Activated CD4-positive, alpha-beta T cell treated with anti-CD3 and anti-CD28 coated beads for 4 hours (primary cell): Measurements from ENCODE around the gene ISLR2.

Source experiments
- DNase-seq, 2 donors: peaks; one replicate each; pipeline ENCODE4 v3.0.0-alpha.2; 2020

Gene ISLR2

DNA sequence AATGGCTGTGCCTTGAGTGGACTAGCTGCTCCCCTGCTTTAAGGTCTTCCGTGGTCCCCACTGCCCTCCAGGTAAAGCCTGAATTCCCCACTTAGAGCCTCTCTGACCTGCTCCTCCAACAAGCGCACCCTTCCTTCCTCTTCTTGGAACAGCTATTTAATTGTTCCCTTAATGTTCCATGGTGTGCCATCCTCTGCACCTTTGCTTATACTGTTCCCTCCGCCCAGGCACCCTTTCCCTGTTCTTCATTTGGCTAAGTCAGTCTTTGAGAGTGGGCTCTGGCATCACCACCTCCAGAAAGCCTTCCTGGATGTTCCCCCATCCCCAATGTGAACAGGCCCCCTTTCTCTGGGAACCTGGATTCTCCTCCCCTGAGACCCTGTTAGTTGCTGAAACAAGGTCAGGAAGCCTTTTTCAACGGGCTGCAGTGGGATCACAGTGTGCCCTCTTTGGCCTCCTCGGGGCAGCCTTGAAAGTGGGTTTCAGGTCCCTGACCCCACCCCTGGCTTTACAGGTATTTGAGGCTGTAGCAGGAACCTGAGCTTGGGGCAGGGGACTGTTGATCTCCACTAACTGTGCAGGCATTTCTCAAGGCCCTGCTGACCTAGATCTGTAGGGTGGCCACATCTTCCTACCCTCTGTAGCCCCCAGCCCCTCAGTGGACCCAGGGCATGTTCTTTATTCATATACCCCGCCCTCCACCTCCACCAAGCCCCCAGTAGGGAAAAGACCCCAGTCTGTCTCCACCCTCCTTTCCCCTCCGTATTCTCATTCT is 48.1 kb downstream of the ISLR2 start:
- DNase-seq, result no peak

DNA sequence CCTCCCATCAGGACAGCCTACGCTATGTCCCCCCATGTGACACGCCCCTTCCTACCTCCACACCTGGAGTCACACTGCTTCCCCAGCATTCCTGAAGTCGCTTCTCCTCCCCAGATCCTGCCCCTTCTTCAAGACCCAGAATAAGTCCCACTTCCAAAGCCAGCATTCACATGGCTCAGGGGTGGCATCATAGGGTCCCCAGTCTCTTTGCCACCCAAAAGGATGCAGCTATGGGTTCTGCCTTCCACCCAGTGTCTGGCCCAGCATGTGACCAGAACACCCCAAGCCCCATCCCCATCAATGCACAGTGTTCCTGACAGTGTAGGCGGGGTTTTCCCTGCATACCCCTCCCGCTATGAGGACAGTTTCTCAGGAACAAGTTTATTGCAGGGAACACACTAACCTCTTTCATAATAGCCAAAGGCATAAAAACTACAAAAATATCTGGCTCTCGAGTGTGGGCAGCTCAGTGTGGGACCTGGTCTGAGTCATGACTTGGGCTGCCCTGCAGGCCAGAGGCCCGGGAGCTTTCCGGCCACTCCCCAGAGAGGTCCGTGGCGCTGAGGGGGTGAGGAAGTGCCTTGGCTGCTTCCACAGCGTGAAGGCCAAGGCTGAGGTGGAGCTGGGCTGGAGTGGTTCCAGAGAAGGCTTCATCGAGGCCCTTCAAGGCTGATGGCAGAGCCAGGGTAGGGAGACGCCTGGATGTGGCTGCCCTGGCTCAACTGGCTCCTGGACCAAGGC is 48.9 kb downstream of the ISLR2 start:
- DNase-seq, result no peak

DNA sequence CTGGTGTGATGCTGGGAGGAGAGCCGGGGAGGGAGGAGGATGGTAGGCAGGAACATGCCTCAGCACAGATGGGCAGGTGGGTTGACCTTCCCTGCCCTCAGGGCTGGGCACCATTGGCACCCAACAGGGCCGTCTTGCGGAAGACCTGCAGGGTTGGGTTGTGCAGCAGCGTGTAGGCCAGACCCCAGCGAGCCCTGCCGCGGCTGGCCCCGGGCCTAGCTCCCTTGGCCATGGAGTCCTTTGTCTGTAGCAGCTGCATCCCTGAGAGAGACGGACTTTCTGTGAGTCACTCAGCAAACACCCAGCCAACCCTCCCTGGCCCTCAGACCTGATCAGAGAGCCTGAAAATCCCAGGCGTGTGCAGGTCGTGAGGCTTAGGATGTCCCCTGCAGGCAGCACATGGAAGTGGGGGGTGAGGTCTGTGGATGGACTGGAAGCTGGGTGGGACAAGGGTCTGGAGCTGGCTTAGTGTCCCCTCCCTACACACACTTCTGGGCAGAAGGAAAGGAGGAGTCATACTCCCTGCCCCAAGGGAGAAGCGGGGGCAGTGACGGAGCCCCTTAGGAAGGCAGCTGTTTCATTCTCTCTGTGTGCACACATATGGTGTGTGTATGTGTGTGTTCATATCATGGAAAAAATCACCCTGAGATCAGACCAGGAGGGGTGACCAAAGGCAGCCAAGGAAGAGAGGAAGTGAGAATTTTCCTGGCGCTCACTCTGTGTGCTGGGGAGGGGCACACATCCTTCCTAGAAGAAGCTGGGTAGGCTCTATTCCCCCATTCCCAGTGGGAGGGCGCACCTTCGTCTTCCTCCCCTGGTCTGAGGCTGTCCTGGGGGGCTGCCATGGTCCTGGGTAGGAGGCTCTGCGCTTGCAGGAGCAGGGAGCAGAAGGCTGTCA is 49.8 kb downstream of the ISLR2 start:
- DNase-seq, result no peak

DNA sequence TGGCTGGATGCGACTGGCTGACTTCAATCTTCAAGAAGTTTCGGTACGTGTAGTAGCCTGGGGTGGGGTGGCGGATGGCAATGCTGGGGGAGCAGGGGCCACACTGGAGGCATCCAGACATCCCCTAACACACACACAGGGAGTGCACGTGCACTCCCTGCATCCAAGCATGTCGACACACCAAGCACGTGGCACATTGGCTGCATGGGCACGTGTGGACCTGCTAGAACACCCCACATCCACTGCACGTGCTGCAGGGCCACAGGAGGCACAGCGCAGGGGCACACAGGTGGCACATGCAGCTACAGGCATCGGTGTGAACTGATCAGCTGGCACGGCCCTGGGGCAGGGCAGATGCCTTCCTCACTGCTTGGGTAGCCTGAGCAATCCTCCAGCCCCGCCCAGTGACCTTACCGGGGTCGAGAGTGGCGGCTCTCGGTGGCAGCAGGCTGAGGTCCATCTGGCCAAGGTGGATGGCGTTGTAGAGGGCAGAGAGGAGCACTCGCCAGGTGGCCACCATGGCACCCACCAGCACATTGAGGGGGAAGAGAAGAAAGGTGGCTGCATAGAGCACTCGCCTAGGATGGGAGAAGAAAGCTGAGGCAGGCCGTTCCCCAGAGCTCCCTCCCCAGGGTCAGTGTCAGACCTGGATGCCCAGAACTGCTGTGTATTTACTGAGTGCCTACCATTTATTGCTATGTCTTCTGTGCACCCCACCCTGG is 50.7 kb downstream of the ISLR2 start:
- no peak for DNase-seq

DNA sequence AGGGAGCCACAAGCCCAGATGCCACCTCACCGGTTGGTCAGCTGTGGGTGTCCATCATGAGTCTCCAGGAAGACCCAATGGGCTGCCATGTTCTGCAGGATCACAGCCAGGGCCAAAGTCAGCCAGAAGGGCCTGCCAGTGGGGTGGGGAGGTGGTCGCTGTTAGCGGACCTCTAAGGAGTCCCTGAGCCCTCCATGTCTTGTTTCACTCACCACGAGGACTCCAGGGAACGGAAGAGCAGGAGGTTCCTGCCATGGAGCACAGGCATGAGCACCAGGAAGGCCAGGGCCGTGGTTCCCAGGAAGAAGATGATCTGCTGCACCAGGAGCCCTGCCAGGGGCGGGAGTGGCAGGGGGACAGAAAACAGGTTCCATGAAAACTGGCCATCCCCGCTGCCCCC is 51.7 kb downstream of the ISLR2 start:
- no peak for DNase-seq

DNA sequence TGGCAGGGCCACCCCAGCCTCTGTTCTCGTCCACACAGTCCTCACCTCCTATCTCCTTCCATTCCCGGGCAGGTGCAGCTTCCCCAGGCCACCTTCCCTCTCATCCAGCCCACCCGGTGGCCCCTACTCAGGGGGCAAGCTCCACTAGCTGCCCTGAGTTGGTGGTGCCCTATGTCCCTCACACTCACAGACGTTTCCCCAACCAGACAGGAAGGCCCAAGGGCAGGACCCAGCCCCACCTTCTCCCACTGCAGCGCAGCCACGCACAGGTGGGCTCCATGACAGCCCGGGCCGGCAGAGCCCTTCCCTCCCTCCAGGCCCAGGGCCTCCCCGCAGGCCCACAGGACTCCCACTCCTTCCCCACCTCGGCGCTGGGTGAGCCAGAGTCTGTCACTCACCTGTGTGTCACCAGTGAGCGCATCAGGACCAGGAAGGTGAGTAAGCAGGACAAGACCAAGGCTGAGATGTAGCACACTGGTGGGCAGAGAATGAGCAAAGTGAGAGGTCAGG is 54.3 kb downstream of the ISLR2 start:
- DNase-seq, result no peak

DNA sequence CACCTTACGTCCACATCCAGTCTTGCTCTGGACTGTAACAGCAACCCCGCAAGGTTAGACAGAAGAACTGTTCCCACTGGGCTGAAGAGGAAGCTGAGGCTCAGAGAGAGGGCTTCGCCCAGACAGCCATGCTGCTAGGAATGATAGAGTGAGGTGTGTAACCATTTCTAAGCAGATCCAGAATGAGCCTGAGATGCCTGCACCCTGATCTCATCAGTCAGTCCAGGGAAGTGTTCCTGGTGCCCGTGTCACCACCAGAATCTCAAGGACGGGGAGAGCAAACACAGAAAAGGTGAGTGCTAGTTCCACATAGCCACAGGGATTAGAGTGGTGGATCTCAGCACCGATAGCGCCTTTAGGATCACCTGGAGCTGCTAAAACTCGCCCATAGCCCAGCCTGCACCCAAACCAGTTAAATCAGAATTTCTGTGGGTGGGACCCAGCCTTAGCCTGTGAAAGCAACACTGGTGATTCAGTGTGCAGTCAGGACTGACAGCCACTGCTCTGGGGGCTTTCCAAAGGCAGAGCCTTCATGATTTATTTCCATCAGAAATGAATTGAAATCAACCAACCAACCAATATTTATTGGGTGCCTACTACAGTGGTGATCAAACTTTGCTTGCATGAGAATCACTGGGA is 55.4 kb downstream of the ISLR2 start:
- DNase-seq, result no peak
